ENCODE data around the gene ORC3.

DNA sequence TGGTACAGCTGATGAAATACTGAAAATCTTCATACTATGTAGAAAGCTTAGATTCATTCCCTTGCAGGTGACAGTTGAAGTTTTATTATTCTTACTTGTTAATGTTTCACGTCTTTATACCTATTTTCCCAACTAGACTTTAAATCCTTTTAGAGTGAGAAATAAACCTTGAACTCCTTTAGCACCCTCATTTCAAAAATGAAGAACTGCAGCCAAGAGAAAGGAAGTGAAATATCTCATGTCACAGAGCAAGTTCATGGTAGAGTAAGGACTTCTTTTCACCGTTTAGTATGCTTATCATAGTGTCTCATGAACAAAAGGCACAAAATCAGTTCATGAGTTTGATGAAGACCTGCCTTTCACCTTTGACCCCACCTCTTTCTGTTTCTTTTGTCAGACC, 38.5 kb downstream of the ORC3 start:
- TF ChIP-seq, protein P1, sequence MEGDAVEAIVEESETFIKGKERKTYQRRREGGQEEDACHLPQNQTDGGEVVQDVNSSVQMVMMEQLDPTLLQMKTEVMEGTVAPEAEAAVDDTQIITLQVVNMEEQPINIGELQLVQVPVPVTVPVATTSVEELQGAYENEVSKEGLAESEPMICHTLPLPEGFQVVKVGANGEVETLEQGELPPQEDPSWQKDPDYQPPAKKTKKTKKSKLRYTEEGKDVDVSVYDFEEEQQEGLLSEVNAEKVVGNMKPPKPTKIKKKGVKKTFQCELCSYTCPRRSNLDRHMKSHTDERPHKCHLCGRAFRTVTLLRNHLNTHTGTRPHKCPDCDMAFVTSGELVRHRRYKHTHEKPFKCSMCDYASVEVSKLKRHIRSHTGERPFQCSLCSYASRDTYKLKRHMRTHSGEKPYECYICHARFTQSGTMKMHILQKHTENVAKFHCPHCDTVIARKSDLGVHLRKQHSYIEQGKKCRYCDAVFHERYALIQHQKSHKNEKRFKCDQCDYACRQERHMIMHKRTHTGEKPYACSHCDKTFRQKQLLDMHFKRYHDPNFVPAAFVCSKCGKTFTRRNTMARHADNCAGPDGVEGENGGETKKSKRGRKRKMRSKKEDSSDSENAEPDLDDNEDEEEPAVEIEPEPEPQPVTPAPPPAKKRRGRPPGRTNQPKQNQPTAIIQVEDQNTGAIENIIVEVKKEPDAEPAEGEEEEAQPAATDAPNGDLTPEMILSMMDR (IDR thresholded peaks at IDR 0.05): no peak
- TF ChIP-seq POLR2AphosphoS5 (IDR thresholded peaks at IDR 0.05; ENCODE audit: insufficient read depth in 1 of 2, low read depth in 1 of 2): no peak
- no peak for TF ChIP-seq POLR2A (IDR thresholded peaks at IDR 0.05)
